IMR-90 (cell line): Measurements from ENCODE around the gene MED12L. TPM values are rescaled to one million over a fixed set of nuclear protein-coding genes. Genes with fewer than 3 reads are reported as not detected.

Experiments
- ATAC-seq: fragments of 200-7000 bp; cut with Tn5 transposase; 2 replicates; pipeline ENCODE4 v1.9.1; 2020; ENCODE audit warnings: low read depth, mild to moderate bottlenecking, moderate library complexity
- BruUV-seq: library from RNA; stranded (reverse); fragments of 400-500 nt; replicated peaks from 2 replicates; lab custom pipeline; 2021; lab: Mats Ljungman, UMichigan
- CTCF ChIA-PET: fragments of 300-600 bp; formaldehyde crosslinking; extraction: SDS; loops from one replicate; lab custom pipeline; 2021; ENCODE audit warnings: antibody characterized with exemption; lab: Yijun Ruan, JAX
- POLR2A ChIA-PET: fragments of 300-600 bp; sonication (Branson Sonifier 250); formaldehyde crosslinking; loops from one replicate; lab custom pipeline; 2022; ENCODE audit warnings: antibody characterized with exemption; ENCODE audit not compliant: unreplicated experiment; lab: Charles Lee
- DNase-seq: peaks from one replicate; pipeline ENCODE4 v3.0.0; 2013
- H2AFZ ChIP-seq: replicated peaks from 2 replicates; pipeline ENCODE3; 2013; ENCODE audit warnings: low read length, mild to moderate bottlenecking; ENCODE audit not compliant: poor library complexity
- H2AK5ac ChIP-seq: 2 replicates; pipeline ENCODE4 v1.6.1; 2013; ENCODE audit warnings: low read depth, low read length, inconsistent platforms
- H2AK9ac ChIP-seq: replicated peaks from 2 replicates; pipeline ENCODE3; 2013; ENCODE audit warnings: mild to moderate bottlenecking, low read depth, low read length, moderate library complexity; ENCODE audit not compliant: poor library complexity
- H2BK120ac ChIP-seq: 2 replicates; pipeline ENCODE4 v1.6.1; 2013; ENCODE audit warnings: low read depth, low read length, inconsistent platforms
- H2BK15ac ChIP-seq: 3 replicates; pipeline ENCODE4 v1.6.1; 2013; ENCODE audit warnings: low read depth, low read length, inconsistent platforms
- H2BK20ac ChIP-seq: 2 replicates; pipeline ENCODE4 v1.6.1; 2013; ENCODE audit warnings: low read depth, mild to moderate bottlenecking, inconsistent platforms, low read length, moderate library complexity
- H2BK5ac ChIP-seq: 2 replicates; pipeline ENCODE4 v1.6.1; 2013; ENCODE audit warnings: mild to moderate bottlenecking, low read depth, low read length, inconsistent platforms; ENCODE audit not compliant: poor library complexity, severe bottlenecking
- H3K14ac ChIP-seq: replicated peaks from 2 replicates; pipeline ENCODE4 v1.6.1; 2013; ENCODE audit warnings: low read depth, low read length, inconsistent platforms
- H3K18ac ChIP-seq: 2 replicates; pipeline ENCODE4 v1.6.1; 2013; ENCODE audit warnings: low read depth, low read length, control low read depth
- H3K23ac ChIP-seq: 2 replicates; pipeline ENCODE4 v1.6.1; 2013; ENCODE audit warnings: low read depth, low read length, inconsistent platforms
- H3K27ac ChIP-seq: 2 replicates; pipeline ENCODE4 v1.5.1; 2013; ENCODE audit warnings: mild to moderate bottlenecking, control low read depth, low read length; ENCODE audit not compliant: insufficient read depth
- H3K27me3 ChIP-seq: 2 replicates; pipeline ENCODE4 v1.6.1; 2013; ENCODE audit warnings: low read length; ENCODE audit not compliant: control insufficient read depth, insufficient read depth
- H3K36me3 ChIP-seq: 2 replicates; pipeline ENCODE4 v1.6.1; 2013; ENCODE audit warnings: low read length, mixed read lengths; ENCODE audit not compliant: control insufficient read depth, insufficient read depth
- H3K4ac ChIP-seq: 2 replicates; pipeline ENCODE4 v1.6.1; 2013; ENCODE audit warnings: low read depth, low read length, inconsistent platforms
- H3K4me1 ChIP-seq: 2 replicates; pipeline ENCODE4 v1.6.1; 2013; ENCODE audit warnings: low read length, mixed read lengths; ENCODE audit not compliant: control insufficient read depth, insufficient read depth
- H3K4me2 ChIP-seq: 2 replicates; pipeline ENCODE4 v1.6.1; 2013; ENCODE audit warnings: low read depth, mild to moderate bottlenecking, control low read depth, low read length, moderate library complexity
- H3K4me3 ChIP-seq: 2 replicates; pipeline ENCODE4 v1.5.1; 2013; ENCODE audit warnings: low read depth, mild to moderate bottlenecking, control low read depth, low read length, moderate library complexity; ENCODE audit not compliant: insufficient read depth
- H3K56ac ChIP-seq: 2 replicates; pipeline ENCODE4 v1.6.1; 2013; ENCODE audit warnings: low read length, inconsistent platforms; ENCODE audit not compliant: insufficient read depth; ENCODE audit errors: extremely low read depth
- H3K79me1 ChIP-seq, 2 experiments: 2 replicates each; pipeline ENCODE4 v1.6.1; 2013; ENCODE audit warnings: low read length in 2 of 2, inconsistent platforms in 1 of 2, low read depth in 1 of 2
- H3K9ac ChIP-seq: 2 replicates; pipeline ENCODE4 v1.6.1; 2013; ENCODE audit warnings: low read depth, low read length, control low read depth
- H3K9me1 ChIP-seq: 2 replicates; pipeline ENCODE4 v1.6.1; 2013; ENCODE audit warnings: low read length, inconsistent platforms; ENCODE audit not compliant: insufficient read depth
- H3K9me3 ChIP-seq: 2 replicates; pipeline ENCODE4 v1.6.1; 2013; ENCODE audit warnings: low read length; ENCODE audit not compliant: control insufficient read depth, insufficient read depth
- H4K20me1 ChIP-seq: 2 replicates; pipeline ENCODE4 v1.6.1; 2013; ENCODE audit warnings: low read length, inconsistent platforms; ENCODE audit not compliant: insufficient read depth
- H4K5ac ChIP-seq: 2 replicates; pipeline ENCODE4 v1.6.1; 2013; ENCODE audit warnings: mild to moderate bottlenecking, low read depth, low read length, control low read depth
- H4K8ac ChIP-seq, 2 experiments: 2 replicates each; pipeline ENCODE4 v1.6.1; 2013; ENCODE audit warnings: low read depth in 2 of 2, low read length in 2 of 2, control low read depth in 1 of 2, inconsistent platforms in 1 of 2
- H4K91ac ChIP-seq: 2 replicates; pipeline ENCODE4 v1.6.1; 2013; ENCODE audit warnings: low read depth, low read length, inconsistent platforms; ENCODE audit not compliant: insufficient read depth
- BHLHE40 ChIP-seq: fragments of 150-350 bp; IDR thresholded peaks from 2 replicates; pipeline ENCODE4 v1.6.1; 2016; ENCODE audit warnings: mild to moderate bottlenecking, low read depth, low read length
- CHD1 ChIP-seq: IDR thresholded peaks from 2 replicates; pipeline ENCODE4 v1.6.1; 2012; ENCODE audit warnings: low read depth, low read length, improper control_type of control experiment
- CTCF ChIP-seq: conservative IDR thresholded peaks from 2 replicates; pipeline ENCODE4 v1.5.1; 2012; ENCODE audit warnings: mild to moderate bottlenecking, low read depth, low read length, improper control_type of control experiment
- FOS ChIP-seq: fragments of 150-350 bp; IDR thresholded peaks from 2 replicates; pipeline ENCODE4 v1.6.1; 2016; ENCODE audit warnings: low read depth, low read length
- MAFK ChIP-seq: IDR thresholded peaks from 2 replicates; pipeline ENCODE4 v1.6.1; 2012; ENCODE audit warnings: low read depth, low read length, improper control_type of control experiment
- MAZ ChIP-seq: IDR thresholded peaks from 2 replicates; pipeline ENCODE4 v1.6.1; 2012; ENCODE audit warnings: low read depth, mild to moderate bottlenecking, low read length, improper control_type of control experiment, moderate library complexity, borderline replicate concordance
- MXI1 ChIP-seq: IDR thresholded peaks from 2 replicates; pipeline ENCODE4 v1.6.1; 2012; ENCODE audit warnings: low read depth, mild to moderate bottlenecking, low read length, moderate library complexity, borderline replicate concordance
- NFE2L2 ChIP-seq: fragments of 150-350 bp; IDR thresholded peaks from 2 replicates; pipeline ENCODE4 v1.6.1; 2016; ENCODE audit warnings: low read depth, mild to moderate bottlenecking, low read length
- POLR2A ChIP-seq: IDR thresholded peaks from 2 replicates; pipeline ENCODE4 v1.6.1; 2012; ENCODE audit warnings: mild to moderate bottlenecking, low read depth, low read length
- RCOR1 ChIP-seq: IDR thresholded peaks from 2 replicates; pipeline ENCODE4 v1.6.1; 2012; ENCODE audit warnings: mild to moderate bottlenecking, low read length, improper control_type of control experiment; ENCODE audit not compliant: insufficient replicate concordance
- RFX5 ChIP-seq: IDR thresholded peaks from 2 replicates; pipeline ENCODE4 v1.8.0; 2012; ENCODE audit warnings: low read depth, mild to moderate bottlenecking, low read length, moderate library complexity
- SMC3 ChIP-seq: fragments of 150-350 bp; IDR thresholded peaks from 2 replicates; pipeline ENCODE4 v1.6.1; 2016; ENCODE audit warnings: low read depth, mild to moderate bottlenecking, antibody characterized with exemption, low read length, moderate library complexity
- WGBS, 2 experiments: methylation state at CpG; one replicate each; pipeline versions ENCODE4 v1.1.5 to v1.1.7; 2013; ENCODE audit warnings: missing lambda C conversion rate in 2 of 2; ENCODE audit not compliant: insufficient read length in 1 of 2; ENCODE audit errors: extremely low coverage in 2 of 2; 5-methylcytosine and 5-hydroxymethylcytosine counted together
- dilution Hi-C: fragments of 300-500 bp; cut with HindIII; formaldehyde crosslinking; loops from one replicate; pipeline ENCODE4 v1.14.3; 2018; ENCODE audit warnings: low sequenced_read_pairs; ENCODE audit not compliant: unreplicated experiment
- in situ Hi-C: fragments of 300-500 bp; cut with MboI; formaldehyde crosslinking; loops from 3 replicates; pipeline ENCODE4 v1.14.3; 2019; ENCODE audit warnings: low sequenced_read_pairs, inconsistent platforms, mixed read lengths
- intact Hi-C: fragments of 100-400 bp; cut with micrococcal nuclease; formaldehyde crosslinking; loops from 2 replicates; pipeline ENCODE4 v1.10.0; 2022
- polyA plus RNA-seq, 3 experiments: library from polyadenylated mRNA; depleted of rRNA; stranded (reverse); fragments of >200 nt; gene quantifications; 2 replicates each; pipeline ENCODE4 v1.2.3, GENCODE V29; 2012; ENCODE audit warnings: low replicate concordance in 1 of 3
- total RNA-seq: library from RNA; depleted of rRNA; stranded (reverse); fragments of >200 nt; gene quantifications from 2 replicates; pipeline ENCODE4 v1.2.3, GENCODE V29; 2012
- TF ChIP-seq, protein P1 (sequence below): fragments of 150-350 bp; IDR thresholded peaks from 2 replicates; pipeline ENCODE4 v1.6.1; 2016; ENCODE audit warnings: low read depth, mild to moderate bottlenecking, low read length, moderate library complexity, borderline replicate concordance

Gene MED12L
- total and polyA plus RNA-seq, 2 of the 4 experiments (the other 2 are of a cell fraction), result 0.05 to 0.18 TPM

DNA sequence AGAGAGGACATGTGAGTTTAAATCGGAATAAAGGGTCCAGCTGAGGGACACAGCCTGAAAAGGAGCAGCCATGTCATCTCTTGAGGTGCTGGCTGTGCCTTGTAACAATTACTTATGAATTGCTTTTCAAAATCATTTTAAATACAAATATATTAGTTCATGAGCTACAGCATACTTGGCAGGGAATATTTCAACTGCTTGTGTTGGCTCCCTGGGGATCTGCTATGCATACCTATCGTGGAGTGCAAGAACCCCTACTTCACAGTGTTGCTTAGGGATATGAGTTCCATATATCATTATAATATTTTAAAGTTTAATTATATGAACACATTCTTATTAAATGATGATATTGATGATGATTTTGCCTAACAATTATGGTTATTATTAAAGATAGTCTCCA is 212.0 kb downstream of the MED12L start:
- H3K18ac ChIP-seq, result no peak overlapping the region
- no peak overlapping the region for H2BK20ac ChIP-seq
- no peaks in the 10 kb centered on the region for H3K9me3 ChIP-seq
- H2AK5ac ChIP-seq, result no peak overlapping the region
- H3K14ac ChIP-seq, result no peak overlapping the region
- H2AFZ ChIP-seq, result no peak overlapping the region
- no peak overlapping the region for H3K4me3 ChIP-seq
- no peaks in the 10 kb centered on the region for H3K79me1 ChIP-seq
- no peak overlapping the region for H4K5ac ChIP-seq
- H3K27me3 ChIP-seq, result no peaks in the 10 kb centered on the region
- no peak overlapping the region for H3K9ac ChIP-seq
- no peak overlapping the region for H4K8ac ChIP-seq
- CTCF ChIA-PET, result no interaction called here
- peaks cover 3% of the 10 kb centered on the region for H3K4me1 ChIP-seq
- no peak overlapping the region for H3K23ac ChIP-seq
- TF ChIP-seq BHLHE40, result no peak
- TF ChIP-seq RCOR1, result no peak
- TF ChIP-seq FOS, result no peak
- TF ChIP-seq NFE2L2, result no peak
- TF ChIP-seq CHD1, result no peak
- TF ChIP-seq POLR2A, result no peak
- no peak for TF ChIP-seq SMC3
- no peak for TF ChIP-seq CTCF
- TF ChIP-seq RFX5, result no peak
- no peak for TF ChIP-seq MAZ
- TF ChIP-seq, protein P1, sequence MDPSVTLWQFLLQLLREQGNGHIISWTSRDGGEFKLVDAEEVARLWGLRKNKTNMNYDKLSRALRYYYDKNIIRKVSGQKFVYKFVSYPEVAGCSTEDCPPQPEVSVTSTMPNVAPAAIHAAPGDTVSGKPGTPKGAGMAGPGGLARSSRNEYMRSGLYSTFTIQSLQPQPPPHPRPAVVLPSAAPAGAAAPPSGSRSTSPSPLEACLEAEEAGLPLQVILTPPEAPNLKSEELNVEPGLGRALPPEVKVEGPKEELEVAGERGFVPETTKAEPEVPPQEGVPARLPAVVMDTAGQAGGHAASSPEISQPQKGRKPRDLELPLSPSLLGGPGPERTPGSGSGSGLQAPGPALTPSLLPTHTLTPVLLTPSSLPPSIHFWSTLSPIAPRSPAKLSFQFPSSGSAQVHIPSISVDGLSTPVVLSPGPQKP, result no peak
- TF ChIP-seq MAFK, result no peak
- no peak for TF ChIP-seq MXI1
- in situ Hi-C loops (loop anchor here (5.0 to 10.0 kb wide), 2 partner anchors 140 to 537 kb away; no protein-coding TSS in a partner anchor), intact Hi-C loops (loop anchor here (10.0 kb wide), 1 partner anchor 167 kb away; the partner anchor contains the start of gene IGSF10), dilution Hi-C loops (no loop called here)
- no peak overlapping the region for H3K4ac ChIP-seq
- ATAC-seq, result no peak
- no peak overlapping the region for H2BK15ac ChIP-seq
- H4K20me1 ChIP-seq, result no peaks in the 10 kb centered on the region
- H3K4me2 ChIP-seq, result no peak overlapping the region
- H3K56ac ChIP-seq, result no peak overlapping the region
- H2AK9ac ChIP-seq, result no peak overlapping the region
- H3K36me3 ChIP-seq, result no peaks in the 10 kb centered on the region
- no TSS peak for BruUV-seq
- WGBS, 2 experiments, result no CpG with 5 or more reads among the region's 2 CpGs
- no peak overlapping the region for H2BK120ac ChIP-seq
- DNase-seq, result no peak
- H3K27ac ChIP-seq, result no peak overlapping the region
- POLR2A ChIA-PET, result no interaction called here
- H2BK5ac ChIP-seq, result no peak overlapping the region
- H3K9me1 ChIP-seq, result no peaks in the 10 kb centered on the region; the same call in 1 of the 2 replicates
- H4K91ac ChIP-seq, result no peak overlapping the region
